ENCODE results near the gene ARL15. TPM values are rescaled to one million over a fixed set of nuclear protein-coding genes. Genes with fewer than 3 reads are reported as not detected.

ARL15 gene
- total RNA-seq, 1 donor from 2014 or later, result 6.0 TPM

GRCh38 chr5:54160329-54160728, 150.0 kb downstream of the ARL15 start:
- Mint-ChIP-seq H3K4me3 (ENCODE audit: low read depth) (no peak overlapping the region), H3K27me3 (ENCODE audit: low read depth) (no peaks in the 10 kb centered on the region), H3K36me3 (ENCODE audit: low read depth) (no peaks in the 10 kb centered on the region), H3K4me1 (ENCODE audit: low read depth) (no peaks in the 10 kb centered on the region), H3K27ac (no peak overlapping the region), H3K9me3 (no peaks in the 10 kb centered on the region)
- no peak for DNase-seq (ENCODE audit: low spot score)
- intact Hi-C loops (cut with micrococcal nuclease), result no loop called here

DNA sequence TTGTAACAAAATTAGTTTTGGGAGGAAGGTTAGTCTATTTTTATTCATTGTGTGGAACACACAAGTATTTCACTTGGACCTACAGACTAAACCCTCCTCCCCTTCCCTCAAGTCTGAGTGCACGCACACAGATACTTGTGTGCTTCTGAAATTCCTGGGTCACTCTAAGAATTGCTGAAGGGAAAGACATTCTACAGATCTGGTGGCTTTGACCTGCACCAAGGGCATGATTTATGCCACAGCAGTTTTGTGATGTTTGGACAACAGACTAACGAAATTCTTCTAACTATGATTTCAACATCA, 150.5 kb downstream of the ARL15 start:
- Mint-ChIP-seq H3K4me3 (ENCODE audit: low read depth) (no peak overlapping the region), H3K9me3 (no peaks in the 10 kb centered on the region), H3K36me3 (ENCODE audit: low read depth) (no peaks in the 10 kb centered on the region), H3K27ac (no peak overlapping the region), H3K4me1 (ENCODE audit: low read depth) (no peaks in the 10 kb centered on the region), H3K27me3 (ENCODE audit: low read depth) (no peaks in the 10 kb centered on the region)
- intact Hi-C loops (cut with micrococcal nuclease), result no loop called here
- DNase-seq (ENCODE audit: low spot score), result no peak

- Mint-ChIP-seq H3K36me3 (ENCODE audit: low read depth) (no peaks in the 10 kb centered on the region), H3K9me3 (no peaks in the 10 kb centered on the region), H3K27me3 (ENCODE audit: low read depth) (no peaks in the 10 kb centered on the region), H3K27ac (no peak overlapping the region), H3K4me1 (ENCODE audit: low read depth) (no peaks in the 10 kb centered on the region), H3K4me3 (ENCODE audit: low read depth) (no peak overlapping the region)
- intact Hi-C loops (cut with micrococcal nuclease), result no loop called here
- no peak for DNase-seq (ENCODE audit: low spot score)
These were observed 151.1 kb downstream of the ARL15 start for GRCh38 chr5:54159153-54159892.

- no peaks in the 10 kb centered on the region for H3K27me3 Mint-ChIP-seq (ENCODE audit: low read depth)
- no peak overlapping the region for H3K27ac Mint-ChIP-seq
- intact Hi-C loops (cut with micrococcal nuclease), result no loop called here
- H3K9me3 Mint-ChIP-seq, result no peaks in the 10 kb centered on the region
- H3K36me3 Mint-ChIP-seq (ENCODE audit: low read depth), result no peaks in the 10 kb centered on the region
- no peak for DNase-seq (ENCODE audit: low spot score)
- H3K4me1 Mint-ChIP-seq (ENCODE audit: low read depth), result no peaks in the 10 kb centered on the region
- H3K4me3 Mint-ChIP-seq (ENCODE audit: low read depth), result no peak overlapping the region
These were observed 153.8 kb downstream of the ARL15 start for GRCh38 chr5:54156577-54156976.

DNA sequence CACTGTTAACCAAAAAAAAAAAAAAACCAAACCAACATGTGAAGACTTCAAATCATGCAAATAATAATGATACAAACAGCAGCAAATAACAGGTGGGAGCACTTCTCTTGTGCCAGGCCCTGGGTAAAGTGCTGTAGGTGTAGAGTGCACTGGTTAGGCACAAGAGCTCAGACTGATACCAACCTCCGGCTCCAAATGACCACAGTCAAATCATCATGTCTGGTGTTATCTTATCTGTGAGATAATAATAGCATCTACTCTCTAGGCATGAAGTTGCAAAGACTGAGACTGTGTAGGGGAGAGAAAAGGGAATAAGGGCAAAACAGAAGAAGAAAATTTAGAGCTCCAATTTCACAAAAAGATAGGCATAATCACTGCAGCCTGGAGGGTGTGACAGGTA, 159.5 kb downstream of the ARL15 start:
- no peaks in the 10 kb centered on the region for H3K36me3 Mint-ChIP-seq (ENCODE audit: low read depth)

DNA sequence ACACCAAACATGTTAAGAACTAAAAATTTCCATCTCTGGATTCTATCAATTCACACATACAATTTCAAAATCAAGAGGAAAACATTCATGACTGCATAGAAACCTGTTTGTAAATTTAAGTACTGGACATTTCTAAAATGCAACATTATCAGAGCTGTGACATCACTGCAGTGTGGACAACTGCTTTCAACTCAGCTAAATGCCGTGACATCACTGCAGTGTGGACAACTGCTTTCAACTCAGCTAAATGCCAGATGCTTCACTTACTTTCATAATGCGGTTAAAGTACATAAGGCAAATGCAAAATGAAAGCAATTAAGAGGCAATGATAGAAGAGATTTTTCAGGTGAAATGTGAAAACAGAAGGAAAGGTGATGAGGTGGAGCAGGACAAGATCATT, 161.5 kb downstream of the ARL15 start:
- no peak overlapping the region for H3K4me3 Mint-ChIP-seq (ENCODE audit: low read depth)
- no peaks in the 10 kb centered on the region for H3K27me3 Mint-ChIP-seq (ENCODE audit: low read depth)
- H3K4me1 Mint-ChIP-seq (ENCODE audit: low read depth), result no peaks in the 10 kb centered on the region
- no peaks in the 10 kb centered on the region for H3K9me3 Mint-ChIP-seq
- intact Hi-C loops (cut with micrococcal nuclease), result no loop called here
- DNase-seq (ENCODE audit: low spot score), result no peak
- H3K36me3 Mint-ChIP-seq (ENCODE audit: low read depth), result no peaks in the 10 kb centered on the region
- no peak overlapping the region for H3K27ac Mint-ChIP-seq

More for the DNA sequence above, 159.5 kb downstream of the ARL15 start:
- Mint-ChIP-seq H3K4me1 (ENCODE audit: low read depth) (no peaks in the 10 kb centered on the region), H3K27me3 (ENCODE audit: low read depth) (no peaks in the 10 kb centered on the region), H3K27ac (no peak overlapping the region), H3K9me3 (no peaks in the 10 kb centered on the region), H3K4me3 (ENCODE audit: low read depth) (no peak overlapping the region)
- intact Hi-C loops (cut with micrococcal nuclease), result no loop called here
- no peak for DNase-seq (ENCODE audit: low spot score)

DNA sequence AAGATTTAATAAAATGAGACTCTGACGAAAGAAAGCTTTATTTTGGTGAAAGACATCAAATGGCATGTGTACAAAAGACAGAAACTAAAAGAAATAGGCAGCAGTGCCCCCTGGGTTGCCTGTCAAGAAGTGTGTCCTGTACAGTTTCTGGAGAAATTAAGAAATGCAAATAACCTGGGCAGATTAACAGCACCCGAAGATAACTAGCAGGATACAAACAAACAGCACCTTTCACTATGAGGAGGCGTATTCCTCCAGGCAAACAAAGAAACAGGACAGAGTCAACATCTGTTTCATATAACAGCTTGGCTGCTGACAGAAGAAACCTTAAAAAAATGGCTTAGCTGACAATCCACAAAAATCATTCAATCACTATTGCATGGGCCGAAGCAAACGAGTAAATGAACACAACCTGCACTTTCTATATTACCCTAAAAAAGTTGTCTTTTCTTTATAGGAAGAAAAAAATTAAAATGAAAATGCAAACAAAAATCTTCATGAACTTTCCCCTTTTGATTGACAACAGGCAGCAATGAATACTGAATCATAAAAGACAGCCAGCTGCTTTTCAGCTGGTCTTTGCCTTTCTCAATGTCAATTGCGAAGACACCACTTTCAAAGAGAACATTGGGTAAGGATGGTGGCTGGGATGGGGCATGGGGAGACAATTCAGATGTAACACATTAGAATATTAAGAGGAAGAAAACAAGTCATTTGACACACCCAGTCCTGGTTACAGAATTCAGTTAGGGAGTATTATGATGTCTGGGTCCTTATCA, 162.1 kb downstream of the ARL15 start:
- Mint-ChIP-seq H3K4me1 (ENCODE audit: low read depth) (no peaks in the 10 kb centered on the region), H3K36me3 (ENCODE audit: low read depth) (no peaks in the 10 kb centered on the region), H3K27me3 (ENCODE audit: low read depth) (no peaks in the 10 kb centered on the region), H3K9me3 (no peaks in the 10 kb centered on the region), H3K27ac (no peak overlapping the region), H3K4me3 (ENCODE audit: low read depth) (no peak overlapping the region)
- DNase-seq (ENCODE audit: low spot score), result no peak
- intact Hi-C loops (cut with micrococcal nuclease), result no loop called here

DNA sequence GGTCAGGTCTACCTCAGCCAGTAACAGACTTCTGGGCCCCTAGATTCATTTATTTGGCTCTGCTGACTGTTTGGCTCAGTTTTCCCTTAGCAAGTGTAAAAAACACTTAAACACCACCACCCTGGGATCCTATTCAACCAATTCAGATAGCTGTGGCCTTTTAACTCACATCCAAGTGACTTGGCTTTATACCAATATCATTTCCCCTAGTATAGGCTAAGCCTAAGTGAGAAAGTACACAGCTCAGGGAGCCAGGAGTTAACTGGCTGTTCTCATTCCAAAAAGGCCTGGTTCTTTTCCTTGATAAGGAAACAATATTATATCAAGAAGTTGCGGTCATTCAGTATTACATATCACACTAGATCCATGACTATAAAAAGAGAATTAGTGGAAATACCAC, 163.5 kb downstream of the ARL15 start:
- no peak overlapping the region for H3K4me3 Mint-ChIP-seq (ENCODE audit: low read depth)
- H3K4me1 Mint-ChIP-seq (ENCODE audit: low read depth), result no peaks in the 10 kb centered on the region
- no peaks in the 10 kb centered on the region for H3K36me3 Mint-ChIP-seq (ENCODE audit: low read depth)
- no peaks in the 10 kb centered on the region for H3K9me3 Mint-ChIP-seq
- no peak overlapping the region for H3K27ac Mint-ChIP-seq
- intact Hi-C loops (cut with micrococcal nuclease), result no loop called here
- DNase-seq (ENCODE audit: low spot score), result no peak
- H3K27me3 Mint-ChIP-seq (ENCODE audit: low read depth), result no peaks in the 10 kb centered on the region

DNA sequence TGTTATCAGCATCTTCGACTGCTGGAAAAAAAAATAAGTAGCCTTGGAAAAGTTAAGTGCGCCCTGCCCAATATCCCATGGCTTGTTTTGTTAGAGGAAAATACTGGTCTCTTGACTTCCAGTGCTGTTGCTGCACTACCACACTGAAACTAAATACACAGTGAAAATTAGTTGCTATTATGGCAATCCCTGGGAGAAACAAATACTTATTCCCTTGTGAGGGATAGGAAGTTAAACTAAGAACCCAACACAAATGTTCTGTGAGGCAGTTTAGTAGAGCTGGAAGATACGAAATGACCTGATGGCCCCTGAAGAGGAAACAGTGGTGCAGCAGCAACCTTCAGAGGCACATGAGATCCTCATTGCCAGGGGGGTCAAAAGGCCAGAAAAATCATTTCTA, 164.0 kb downstream of the ARL15 start:
- Mint-ChIP-seq H3K9me3 (no peaks in the 10 kb centered on the region), H3K27ac (no peak overlapping the region), H3K4me1 (ENCODE audit: low read depth) (no peaks in the 10 kb centered on the region), H3K27me3 (ENCODE audit: low read depth) (no peaks in the 10 kb centered on the region), H3K36me3 (ENCODE audit: low read depth) (no peaks in the 10 kb centered on the region), H3K4me3 (ENCODE audit: low read depth) (no peak overlapping the region)
- DNase-seq (ENCODE audit: low spot score), result no peak
- intact Hi-C loops (cut with micrococcal nuclease), result no loop called here

- no peaks in the 10 kb centered on the region for H3K9me3 Mint-ChIP-seq
- no peaks in the 10 kb centered on the region for H3K27me3 Mint-ChIP-seq (ENCODE audit: low read depth)
- no peak overlapping the region for H3K27ac Mint-ChIP-seq
- intact Hi-C loops (cut with micrococcal nuclease), result no loop called here
- no peaks in the 10 kb centered on the region for H3K4me1 Mint-ChIP-seq (ENCODE audit: low read depth)
- DNase-seq (ENCODE audit: low spot score), result no peak
- no peaks in the 10 kb centered on the region for H3K36me3 Mint-ChIP-seq (ENCODE audit: low read depth)
- no peak overlapping the region for H3K4me3 Mint-ChIP-seq (ENCODE audit: low read depth)
These were observed 170.0 kb downstream of the ARL15 start for GRCh38 chr5:54140247-54140840.

GRCh38 chr5:54136516-54137440, 173.6 kb downstream of the ARL15 start:
- H3K4me1 Mint-ChIP-seq (ENCODE audit: low read depth), result no peaks in the 10 kb centered on the region
- H3K9me3 Mint-ChIP-seq, result no peaks in the 10 kb centered on the region
- H3K27ac Mint-ChIP-seq, result no peak overlapping the region
- no peak for DNase-seq (ENCODE audit: low spot score)
- no peaks in the 10 kb centered on the region for H3K27me3 Mint-ChIP-seq (ENCODE audit: low read depth)
- no peak overlapping the region for H3K4me3 Mint-ChIP-seq (ENCODE audit: low read depth)
- H3K36me3 Mint-ChIP-seq (ENCODE audit: low read depth), result no peaks in the 10 kb centered on the region
- intact Hi-C loops (cut with micrococcal nuclease), result no loop called here

DNA sequence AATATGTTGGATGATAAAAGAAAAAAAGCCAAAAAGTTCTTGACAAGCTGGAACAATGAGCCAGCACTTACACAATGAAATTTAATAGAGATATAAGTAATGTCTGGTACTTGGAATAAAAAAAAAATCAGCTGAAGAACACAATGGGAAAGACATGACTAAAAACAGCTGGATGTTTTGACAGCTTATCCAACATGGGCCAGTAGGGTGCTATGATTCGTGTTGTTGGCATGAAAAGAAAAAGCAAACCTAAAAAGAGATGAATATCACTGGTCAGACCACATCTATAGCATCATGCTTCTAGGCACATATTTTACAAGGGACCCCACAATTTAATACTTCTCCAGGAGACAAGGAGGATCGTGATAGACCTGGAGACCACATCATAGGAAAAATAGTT, 175.3 kb downstream of the ARL15 start:
- Mint-ChIP-seq H3K4me1 (ENCODE audit: low read depth) (no peaks in the 10 kb centered on the region), H3K27me3 (ENCODE audit: low read depth) (no peaks in the 10 kb centered on the region), H3K9me3 (no peaks in the 10 kb centered on the region), H3K4me3 (ENCODE audit: low read depth) (no peak overlapping the region), H3K36me3 (ENCODE audit: low read depth) (no peaks in the 10 kb centered on the region), H3K27ac (no peak overlapping the region)
- intact Hi-C loops (cut with micrococcal nuclease), result no loop called here
- no peak for DNase-seq (ENCODE audit: low spot score)

Measured in activated T-helper 2 cell treated with anti-CD3 and anti-CD28 coated beads, Interferon-gamma antibody, Interleukin-2, Interleukin-4, amounts not matched to agents 10 μg/mL and 5 μg/mL and 100 μg/mL, durations not matched to agents 14 hours and 24 hours and 36 hours (primary cell).